ENCODE data around the gene P2RX3. TPM values are rescaled to one million over a fixed set of nuclear protein-coding genes. Genes with fewer than 3 reads are reported as not detected.

P2RX3 gene
- total and polyA plus RNA-seq, 9 donors = 1.3 to 5.2 (median 2.5) TPM

- Histone ChIP-seq H3K36me3 (ENCODE audit: control insufficient read depth, insufficient read depth, low read length) (no peaks in the 10 kb centered on the region), H3K4me1 (ENCODE audit: control insufficient read depth, insufficient read depth, low read length) (peaks cover 11% of the 10 kb centered on the region), H3K9me3 (replicated peaks; ENCODE audit: control insufficient read depth, low read depth, low read length) (peaks cover 2% of the 10 kb centered on the region), H3K27ac (ENCODE audit: low read length) (no peak overlapping the region), H3K27me3 (ENCODE audit: control insufficient read depth, insufficient read depth, low read length) (no peaks in the 10 kb centered on the region), H3K4me3 (ENCODE audit: low read length) (no peak overlapping the region)
- DNase-seq = no peak
- 94% methylated on average over 7 of the region's 14 CpGs for WGBS (ENCODE audit: insufficient coverage)
These were observed 10.6 kb downstream of the P2RX3 start for GRCh38 chr11:57348636-57349313.

DNA sequence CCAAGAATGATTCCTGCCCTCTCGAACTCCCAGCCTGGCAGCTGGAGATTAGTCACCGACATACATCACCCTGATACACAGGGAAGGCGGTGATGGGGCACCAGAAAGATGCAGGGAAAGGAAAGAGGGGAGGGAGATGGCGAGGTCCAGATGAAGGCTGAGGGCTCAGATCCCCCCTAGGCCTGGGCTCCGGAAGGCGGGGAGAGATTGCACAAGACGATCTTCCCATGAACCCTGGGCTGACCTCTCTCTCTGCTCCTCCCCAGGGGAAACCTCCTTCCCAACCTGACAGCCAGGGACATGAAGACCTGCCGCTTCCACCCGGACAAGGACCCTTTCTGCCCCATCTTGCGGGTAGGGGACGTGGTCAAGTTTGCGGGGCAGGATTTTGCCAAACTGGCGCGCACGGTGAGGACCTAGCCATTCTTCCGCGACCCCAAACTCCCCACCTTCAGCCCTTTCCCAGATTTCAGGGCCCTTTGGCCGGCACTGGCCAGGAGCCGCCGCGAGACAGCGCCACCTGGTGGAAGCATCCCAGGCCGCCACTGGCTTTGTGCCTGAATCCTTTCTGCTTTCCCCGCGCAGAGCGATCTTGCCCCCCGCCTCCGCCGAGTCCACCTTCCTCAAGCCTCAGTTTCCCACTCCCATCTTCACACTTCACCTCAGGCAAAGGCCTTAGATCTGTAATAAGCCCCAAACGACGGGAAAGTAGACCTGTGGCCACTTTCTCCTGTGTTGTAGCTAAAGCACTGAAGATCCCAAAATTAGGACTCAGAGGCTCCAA is 11.5 kb downstream of the P2RX3 start:
- H3K27ac ChIP-seq (ENCODE audit: low read length) = no peak overlapping the region
- H3K4me1 ChIP-seq (ENCODE audit: control insufficient read depth, insufficient read depth, low read length) = peaks cover 18% of the 10 kb centered on the region
- peaks cover 2% of the 10 kb centered on the region for H3K9me3 ChIP-seq (replicated peaks; ENCODE audit: control insufficient read depth, low read depth, low read length)
- peak; percentile 60 for DNase-seq
- H3K4me3 ChIP-seq (ENCODE audit: low read length) = no peak overlapping the region
- H3K36me3 ChIP-seq (ENCODE audit: control insufficient read depth, insufficient read depth, low read length) = no peaks in the 10 kb centered on the region
- H3K27me3 ChIP-seq (ENCODE audit: control insufficient read depth, insufficient read depth, low read length) = no peaks in the 10 kb centered on the region
- WGBS (ENCODE audit: insufficient coverage) = 15% methylated on average over 21 of the region's 31 CpGs

DNA sequence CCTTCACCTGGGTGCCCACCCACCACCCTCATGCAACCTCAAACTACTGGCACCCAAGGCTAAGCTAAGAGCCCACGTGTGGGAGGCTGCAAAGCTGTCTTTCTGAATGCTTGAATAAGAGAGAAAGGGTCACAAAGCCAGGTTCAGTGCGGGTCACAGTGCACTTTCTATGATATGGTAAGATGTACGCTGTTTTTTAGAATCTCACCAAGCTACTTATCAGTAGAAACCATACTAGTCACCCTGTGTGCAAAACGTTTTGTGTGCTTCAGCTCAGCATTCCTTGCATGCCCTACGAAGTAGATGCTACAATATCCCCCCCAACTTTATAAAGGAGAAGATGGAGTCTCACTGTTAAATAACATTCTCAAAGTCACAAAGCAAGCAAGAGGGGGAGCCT is 14.9 kb downstream of the P2RX3 start:
- no CpG with 5 or more reads among the region's 5 CpGs for WGBS (ENCODE audit: insufficient coverage)
- no peaks in the 10 kb centered on the region for H3K27me3 ChIP-seq (ENCODE audit: control insufficient read depth, insufficient read depth, low read length)
- H3K36me3 ChIP-seq (ENCODE audit: control insufficient read depth, insufficient read depth, low read length) = no peaks in the 10 kb centered on the region
- H3K4me3 ChIP-seq (ENCODE audit: low read length) = no peak overlapping the region
- peaks cover 29% of the 10 kb centered on the region for H3K4me1 ChIP-seq (ENCODE audit: control insufficient read depth, insufficient read depth, low read length)
- H3K9me3 ChIP-seq (replicated peaks; ENCODE audit: control insufficient read depth, low read depth, low read length) = peaks cover 2% of the 10 kb centered on the region
- no peak for DNase-seq
- no peak overlapping the region for H3K27ac ChIP-seq (ENCODE audit: low read length)

DNA sequence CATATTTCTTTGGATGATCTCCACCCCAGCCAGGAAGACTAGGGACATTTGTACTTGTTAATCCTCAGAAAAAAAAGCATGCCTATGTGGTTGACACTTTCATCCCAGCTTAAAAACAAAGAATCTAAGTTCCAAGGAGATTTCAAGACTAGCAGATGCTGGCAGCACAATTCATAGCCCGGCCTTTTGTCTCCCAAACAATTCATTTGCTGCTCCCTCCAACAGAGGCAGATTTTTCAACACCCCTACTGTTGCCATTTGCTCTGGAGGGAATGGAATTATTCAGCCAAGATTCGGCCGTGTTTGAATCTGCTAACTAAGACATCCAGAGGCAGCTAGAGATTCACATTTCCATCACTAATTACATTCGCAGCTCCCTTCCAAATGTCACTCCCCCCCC is 15.3 kb downstream of the P2RX3 start:
- Histone ChIP-seq H3K27me3 (ENCODE audit: control insufficient read depth, insufficient read depth, low read length) (no peaks in the 10 kb centered on the region), H3K27ac (ENCODE audit: low read length) (no peak overlapping the region), H3K4me3 (ENCODE audit: low read length) (no peak overlapping the region), H3K9me3 (replicated peaks; ENCODE audit: control insufficient read depth, low read depth, low read length) (peaks cover 2% of the 10 kb centered on the region), H3K36me3 (ENCODE audit: control insufficient read depth, insufficient read depth, low read length) (no peaks in the 10 kb centered on the region), H3K4me1 (ENCODE audit: control insufficient read depth, insufficient read depth, low read length) (peaks cover 34% of the 10 kb centered on the region)
- no CpG with 5 or more reads among the region's 4 CpGs for WGBS (ENCODE audit: insufficient coverage)
- DNase-seq = no peak

DNA sequence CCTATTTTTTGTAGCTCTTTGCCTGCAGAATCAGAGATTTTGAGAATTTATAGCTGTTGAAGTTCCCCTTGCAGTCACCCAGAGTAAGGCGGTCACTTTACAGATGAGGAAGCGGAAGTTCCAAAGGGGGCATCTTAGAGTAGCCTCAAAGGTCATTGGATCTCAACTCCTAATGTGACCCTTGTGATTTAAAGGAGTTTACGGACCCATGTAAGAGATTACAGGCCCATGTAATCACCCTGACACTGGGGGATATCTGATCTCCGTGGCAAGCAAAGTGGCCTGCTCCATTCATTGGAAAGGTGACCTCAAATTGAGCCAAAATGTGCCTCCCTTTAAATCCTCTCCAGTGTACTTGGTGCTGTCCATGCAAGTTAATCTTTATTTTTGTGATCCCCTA is 15.7 kb downstream of the P2RX3 start:
- peaks cover 2% of the 10 kb centered on the region for H3K9me3 ChIP-seq (replicated peaks; ENCODE audit: control insufficient read depth, low read depth, low read length)
- H3K4me3 ChIP-seq (ENCODE audit: low read length) = no peak overlapping the region
- DNase-seq = no peak
- H3K27ac ChIP-seq (ENCODE audit: low read length) = peak overlapping the region; percentile 48
- H3K36me3 ChIP-seq (ENCODE audit: control insufficient read depth, insufficient read depth, low read length) = no peaks in the 10 kb centered on the region
- WGBS (ENCODE audit: insufficient coverage) = 59% methylated on average over 4 of the region's 4 CpGs
- no peaks in the 10 kb centered on the region for H3K27me3 ChIP-seq (ENCODE audit: control insufficient read depth, insufficient read depth, low read length)
- peaks cover 38% of the 10 kb centered on the region for H3K4me1 ChIP-seq (ENCODE audit: control insufficient read depth, insufficient read depth, low read length)

DNA sequence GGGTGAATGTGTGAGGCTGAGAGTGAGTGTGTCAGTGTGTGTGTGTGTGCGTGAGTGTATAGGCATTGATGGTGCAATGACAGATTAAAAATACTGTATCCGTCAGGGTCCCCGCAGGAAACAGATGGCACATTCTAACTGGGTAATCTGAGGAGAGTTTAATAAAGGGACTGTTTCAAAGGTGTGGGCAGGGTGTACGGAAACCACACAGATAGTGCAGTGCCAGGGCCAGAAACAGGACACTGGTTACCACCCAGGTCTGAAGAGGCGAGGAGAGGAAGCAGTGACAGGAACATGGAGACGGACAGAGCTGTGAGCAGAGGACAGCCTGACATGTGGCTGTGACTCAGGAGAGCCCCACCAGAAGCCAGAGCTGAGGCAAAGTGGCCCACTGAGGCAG is 16.5 kb downstream of the P2RX3 start:
- WGBS (ENCODE audit: insufficient coverage) = 85% methylated on average over 6 of the region's 6 CpGs
- Histone ChIP-seq H3K4me1 (ENCODE audit: control insufficient read depth, insufficient read depth, low read length) (peaks cover 43% of the 10 kb centered on the region), H3K27me3 (ENCODE audit: control insufficient read depth, insufficient read depth, low read length) (no peaks in the 10 kb centered on the region), H3K27ac (ENCODE audit: low read length) (peak overlapping the region; percentile 35), H3K4me3 (ENCODE audit: low read length) (no peak overlapping the region), H3K9me3 (replicated peaks; ENCODE audit: control insufficient read depth, low read depth, low read length) (peaks cover 2% of the 10 kb centered on the region), H3K36me3 (ENCODE audit: control insufficient read depth, insufficient read depth, low read length) (no peaks in the 10 kb centered on the region)
- no peak for DNase-seq

- 65% methylated on average over 9 of the region's 9 CpGs for WGBS (ENCODE audit: insufficient coverage)
- Histone ChIP-seq H3K27me3 (ENCODE audit: control insufficient read depth, insufficient read depth, low read length) (no peaks in the 10 kb centered on the region), H3K9me3 (replicated peaks; ENCODE audit: control insufficient read depth, low read depth, low read length) (no peaks in the 10 kb centered on the region), H3K27ac (ENCODE audit: low read length) (no peak overlapping the region), H3K4me1 (ENCODE audit: control insufficient read depth, insufficient read depth, low read length) (peaks cover 55% of the 10 kb centered on the region), H3K36me3 (ENCODE audit: control insufficient read depth, insufficient read depth, low read length) (no peaks in the 10 kb centered on the region), H3K4me3 (ENCODE audit: low read length) (no peak overlapping the region)
- peak; percentile 63 for DNase-seq
These were observed 18.1 kb downstream of the P2RX3 start for GRCh38 chr11:57356268-57356667.

- Histone ChIP-seq H3K36me3 (ENCODE audit: control insufficient read depth, insufficient read depth, low read length) (no peaks in the 10 kb centered on the region), H3K4me1 (ENCODE audit: control insufficient read depth, insufficient read depth, low read length) (peaks cover 55% of the 10 kb centered on the region), H3K27ac (ENCODE audit: low read length) (peak overlapping the region; percentile 85), H3K9me3 (replicated peaks; ENCODE audit: control insufficient read depth, low read depth, low read length) (no peaks in the 10 kb centered on the region), H3K4me3 (ENCODE audit: low read length) (no peak overlapping the region), H3K27me3 (ENCODE audit: control insufficient read depth, insufficient read depth, low read length) (no peaks in the 10 kb centered on the region)
- WGBS (ENCODE audit: insufficient coverage) = 100% methylated on average over 1 of the region's 3 CpGs
- no peak for DNase-seq
These were observed 19.2 kb downstream of the P2RX3 start for GRCh38 chr11:57357310-57357709.

GRCh38 chr11:57357856-57358255 is 19.7 kb downstream of the P2RX3 start:
- peaks cover 52% of the 10 kb centered on the region for H3K4me1 ChIP-seq (ENCODE audit: control insufficient read depth, insufficient read depth, low read length)
- WGBS (ENCODE audit: insufficient coverage) = 50% methylated on average over 2 of the region's 6 CpGs
- peak; percentile 75 for DNase-seq
- H3K27me3 ChIP-seq (ENCODE audit: control insufficient read depth, insufficient read depth, low read length) = no peaks in the 10 kb centered on the region
- H3K4me3 ChIP-seq (ENCODE audit: low read length) = no peak overlapping the region
- H3K9me3 ChIP-seq (replicated peaks; ENCODE audit: control insufficient read depth, low read depth, low read length) = no peaks in the 10 kb centered on the region
- peak overlapping the region; percentile 85 for H3K27ac ChIP-seq (ENCODE audit: low read length)
- no peaks in the 10 kb centered on the region for H3K36me3 ChIP-seq (ENCODE audit: control insufficient read depth, insufficient read depth, low read length)

DNA sequence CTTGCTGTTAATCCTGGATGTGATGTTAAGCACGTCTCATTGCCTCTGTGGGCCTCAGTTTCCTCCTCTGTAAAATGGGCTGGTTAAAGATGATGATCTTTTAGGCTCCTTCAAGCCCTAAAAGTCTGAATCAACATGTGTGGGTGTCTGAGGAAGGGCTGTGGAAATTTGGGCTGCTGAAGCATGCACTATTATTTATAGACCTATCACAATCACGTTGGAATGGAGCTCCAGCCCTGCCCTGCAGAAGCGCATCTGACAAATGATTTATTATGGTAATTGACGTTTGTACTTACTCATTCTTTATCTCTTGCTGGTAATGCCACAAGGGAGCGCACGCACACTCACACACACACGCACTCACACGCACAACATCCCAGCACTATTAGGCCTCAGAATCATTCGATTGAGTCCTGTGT is 20.4 kb downstream of the P2RX3 start:
- Histone ChIP-seq H3K27ac (ENCODE audit: low read length) (peak overlapping the region; percentile 85), H3K4me1 (ENCODE audit: control insufficient read depth, insufficient read depth, low read length) (peaks cover 50% of the 10 kb centered on the region), H3K4me3 (ENCODE audit: low read length) (no peak overlapping the region), H3K9me3 (replicated peaks; ENCODE audit: control insufficient read depth, low read depth, low read length) (no peaks in the 10 kb centered on the region), H3K36me3 (ENCODE audit: control insufficient read depth, insufficient read depth, low read length) (no peaks in the 10 kb centered on the region), H3K27me3 (ENCODE audit: control insufficient read depth, insufficient read depth, low read length) (no peaks in the 10 kb centered on the region)
- no peak for DNase-seq
- WGBS (ENCODE audit: insufficient coverage) = 100% methylated on average over 1 of the region's 9 CpGs
